Ovary (tissue), 3 donors: ENCODE results near the gene CRAMP1.

Experiments used
- CTCF ChIP-seq, 3 donors: fragments of 450-650 bp in 2 of 3; fragments of 200-600 bp in 1 of 3; IDR thresholded peaks; one replicate each; pipeline versions ENCODE4 v1.5.1 to v1.8.0; 2016 to 2022; ENCODE audit warnings: antibody characterized with exemption in 3 of 3, mild to moderate bottlenecking in 1 of 3
- EP300 ChIP-seq: sonication (generic); formaldehyde crosslinking; IDR thresholded peaks from one replicate; pipeline ENCODE4 v1.6.1; 2017; ENCODE audit warnings: antibody characterized with exemption
- POLR2A ChIP-seq: fragments of 450-650 bp; IDR thresholded peaks from one replicate; pipeline ENCODE4 v1.6.1; 2017; ENCODE audit warnings: antibody characterized with exemption, mild to moderate bottlenecking, moderate library complexity
- donor health status: DM: no; HTN: no; CAD: no.

GRCh38 chr16:1698680-1699079, 86.5 kb downstream of the CRAMP1 start:
- TF ChIP-seq CTCF (IDR thresholded peaks at IDR 0.05) (no peak), POLR2A (no peak), EP300 (no peak)
